D721Med (cell line): ENCODE data around the gene AQP12B.

ENCODE experiments used
- DNase-seq: peaks from one replicate; pipeline ENCODE4 v3.0.0; 2011; ENCODE audit warnings: low spot score; ENCODE audit not compliant: insufficient read length
- FAIRE-seq: peaks from 2 replicates; lab custom pipeline; 2011; peaks lifted over from hg19 to GRCh38; lab: Jason Lieb, UNC
- TF ChIP-seq, protein P1 (sequence below): IDR thresholded peaks from 2 replicates; pipeline ENCODE4 v1.5.1; 2012; ENCODE audit warnings: mild to moderate bottlenecking, control low read depth; ENCODE audit not compliant: insufficient read depth; ENCODE audit errors: missing control alignments

The AQP12B gene

DNA sequence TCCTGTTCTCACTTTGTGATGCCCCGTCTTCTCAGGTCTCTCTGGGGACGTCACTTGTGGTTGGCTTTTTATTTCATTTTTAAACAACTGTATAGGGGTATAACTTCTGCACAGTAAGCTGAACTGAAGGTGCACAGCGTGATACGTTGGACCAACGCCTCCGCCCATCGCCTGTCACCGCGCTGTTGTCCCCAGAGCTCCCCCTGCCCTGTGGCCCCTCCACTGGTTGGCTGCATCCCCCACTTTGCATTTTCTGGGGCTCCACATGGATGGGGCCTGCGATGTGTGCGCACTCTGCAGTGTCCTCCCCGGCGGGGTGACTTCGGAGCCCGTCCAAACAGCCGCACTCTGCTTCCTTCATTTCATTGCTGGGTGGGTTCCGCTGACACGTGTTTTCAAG lies 43.1 kb downstream of the AQP12B start:
- FAIRE-seq (no peak), DNase-seq (no peak)
- TF ChIP-seq, protein P1, sequence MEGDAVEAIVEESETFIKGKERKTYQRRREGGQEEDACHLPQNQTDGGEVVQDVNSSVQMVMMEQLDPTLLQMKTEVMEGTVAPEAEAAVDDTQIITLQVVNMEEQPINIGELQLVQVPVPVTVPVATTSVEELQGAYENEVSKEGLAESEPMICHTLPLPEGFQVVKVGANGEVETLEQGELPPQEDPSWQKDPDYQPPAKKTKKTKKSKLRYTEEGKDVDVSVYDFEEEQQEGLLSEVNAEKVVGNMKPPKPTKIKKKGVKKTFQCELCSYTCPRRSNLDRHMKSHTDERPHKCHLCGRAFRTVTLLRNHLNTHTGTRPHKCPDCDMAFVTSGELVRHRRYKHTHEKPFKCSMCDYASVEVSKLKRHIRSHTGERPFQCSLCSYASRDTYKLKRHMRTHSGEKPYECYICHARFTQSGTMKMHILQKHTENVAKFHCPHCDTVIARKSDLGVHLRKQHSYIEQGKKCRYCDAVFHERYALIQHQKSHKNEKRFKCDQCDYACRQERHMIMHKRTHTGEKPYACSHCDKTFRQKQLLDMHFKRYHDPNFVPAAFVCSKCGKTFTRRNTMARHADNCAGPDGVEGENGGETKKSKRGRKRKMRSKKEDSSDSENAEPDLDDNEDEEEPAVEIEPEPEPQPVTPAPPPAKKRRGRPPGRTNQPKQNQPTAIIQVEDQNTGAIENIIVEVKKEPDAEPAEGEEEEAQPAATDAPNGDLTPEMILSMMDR: no peak

DNA sequence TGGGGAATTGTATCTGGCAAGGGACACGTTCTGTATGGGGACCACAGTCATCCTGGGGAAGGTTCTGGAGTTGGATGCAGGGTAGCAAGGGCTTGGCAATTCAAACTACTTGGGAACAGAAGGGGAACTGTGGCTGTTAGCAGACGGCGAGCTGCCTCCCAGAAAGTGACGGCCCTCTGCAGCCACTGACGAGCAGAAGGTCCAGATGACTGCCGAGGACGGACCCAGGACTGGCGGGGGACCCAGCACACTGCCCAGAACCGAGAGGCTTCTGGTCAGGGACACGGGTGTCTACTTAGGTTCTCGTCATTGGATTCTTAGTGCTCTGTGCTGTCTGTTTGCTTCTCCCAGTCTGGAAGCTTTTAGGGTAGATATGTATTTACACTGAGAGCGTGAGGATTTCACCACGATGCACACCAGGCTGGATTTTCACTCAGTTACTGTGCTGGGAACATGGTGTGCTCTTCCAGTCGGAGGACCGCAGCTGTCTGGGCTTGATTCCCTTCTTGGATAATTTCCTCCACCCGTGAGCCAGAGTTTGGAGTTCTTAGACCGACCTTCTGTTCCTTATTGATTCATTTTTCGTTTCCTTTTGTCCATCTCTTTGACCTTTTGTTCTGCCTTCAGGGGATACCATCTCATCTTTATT lies 44.0 kb downstream of the AQP12B start:
- no peak for FAIRE-seq

DNA sequence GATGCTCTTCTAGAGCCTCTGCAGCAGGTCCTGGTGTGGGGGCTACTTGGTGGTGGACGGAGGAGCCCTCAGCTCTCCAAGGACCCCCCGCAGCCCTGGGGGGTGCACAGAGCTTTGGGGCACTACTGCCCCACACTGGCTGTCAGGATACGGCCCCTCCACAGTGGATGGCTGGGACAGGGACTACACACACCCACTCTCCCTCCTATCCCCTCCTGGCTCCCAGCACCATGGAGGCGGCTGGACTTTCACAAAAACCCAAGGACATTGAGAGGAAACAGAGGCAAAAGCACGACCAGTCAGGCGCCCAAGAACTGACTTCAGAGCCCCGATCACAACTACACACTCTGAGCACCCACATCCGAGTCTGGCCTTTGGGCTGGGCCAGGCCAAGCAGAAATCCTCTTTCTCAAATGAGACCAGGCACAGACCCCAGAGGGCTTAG lies 44.8 kb downstream of the AQP12B start:
- FAIRE-seq (no peak), DNase-seq (no peak)
- TF ChIP-seq, protein P1: no peak

More for the DNA sequence above, 44.0 kb downstream of the AQP12B start:
- TF ChIP-seq, protein P1: no peak
- no peak for DNase-seq

DNA sequence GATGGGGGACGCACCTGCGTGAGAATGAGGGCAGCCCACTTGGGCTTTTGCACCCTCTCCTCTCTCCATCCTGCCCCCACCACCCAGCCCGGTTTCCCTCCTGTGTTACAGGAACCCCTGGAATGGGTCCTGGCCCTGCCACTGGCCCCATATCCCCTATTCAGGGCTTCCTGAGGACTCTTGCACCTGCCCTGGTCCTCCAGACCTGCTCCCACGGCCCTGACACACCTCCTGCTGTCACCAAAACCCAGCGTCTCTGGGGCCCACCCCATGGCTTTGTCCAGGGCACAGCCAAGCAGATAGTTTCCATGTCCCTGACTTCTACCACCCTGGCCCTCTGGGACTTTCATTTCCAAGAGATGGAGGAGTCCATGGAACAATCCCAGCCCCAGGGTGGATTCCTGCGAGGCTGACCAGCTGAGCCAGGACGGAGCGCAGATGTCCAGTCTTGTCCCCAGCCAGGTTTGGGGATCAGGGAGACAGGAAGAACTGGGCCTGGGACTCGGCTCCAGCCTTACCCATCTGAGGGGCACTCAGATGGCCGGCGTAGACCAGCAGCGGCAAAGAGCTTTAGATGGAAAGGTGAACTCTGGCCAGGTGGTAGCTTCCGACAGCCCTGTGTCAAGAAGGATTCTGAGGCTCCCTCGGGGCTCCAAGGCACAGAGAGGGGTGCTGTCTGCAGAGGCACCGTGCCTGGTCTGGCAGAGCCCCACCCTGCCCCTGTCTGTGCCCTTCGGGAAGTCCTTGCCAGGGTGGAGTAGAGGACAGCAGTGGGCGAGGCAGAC lies 45.4 kb downstream of the AQP12B start:
- FAIRE-seq (no peak), DNase-seq (no peak)
- TF ChIP-seq, protein P1: no peak

DNA sequence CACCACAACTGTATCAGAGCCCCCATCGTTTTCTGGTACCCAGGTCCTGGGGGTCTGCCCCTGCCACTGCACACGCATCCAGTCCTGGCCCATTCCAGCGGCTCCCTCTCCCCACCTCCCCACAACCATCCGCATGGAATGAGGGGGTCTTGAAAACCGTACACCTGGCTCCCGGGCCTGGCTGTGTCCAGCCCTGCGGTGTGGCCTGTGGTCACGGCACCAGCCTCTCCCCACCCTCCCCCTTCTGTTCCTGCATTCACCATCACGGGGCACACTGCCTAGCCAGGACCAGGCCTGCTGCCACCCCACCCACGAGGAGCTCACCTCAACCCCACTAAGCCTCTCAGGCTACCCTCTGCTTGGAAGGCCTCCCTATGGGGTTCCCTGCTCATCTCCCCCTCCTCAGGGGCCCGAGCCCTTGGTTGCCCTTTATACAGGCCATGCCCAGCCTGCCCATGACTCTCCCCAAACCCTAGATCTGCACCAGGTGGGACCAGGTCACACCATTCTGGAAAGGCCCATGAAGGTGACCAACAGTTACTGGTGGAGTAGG lies 46.0 kb downstream of the AQP12B start:
- DNase-seq (no peak), FAIRE-seq (no peak)
- TF ChIP-seq, protein P1: no peak

DNA sequence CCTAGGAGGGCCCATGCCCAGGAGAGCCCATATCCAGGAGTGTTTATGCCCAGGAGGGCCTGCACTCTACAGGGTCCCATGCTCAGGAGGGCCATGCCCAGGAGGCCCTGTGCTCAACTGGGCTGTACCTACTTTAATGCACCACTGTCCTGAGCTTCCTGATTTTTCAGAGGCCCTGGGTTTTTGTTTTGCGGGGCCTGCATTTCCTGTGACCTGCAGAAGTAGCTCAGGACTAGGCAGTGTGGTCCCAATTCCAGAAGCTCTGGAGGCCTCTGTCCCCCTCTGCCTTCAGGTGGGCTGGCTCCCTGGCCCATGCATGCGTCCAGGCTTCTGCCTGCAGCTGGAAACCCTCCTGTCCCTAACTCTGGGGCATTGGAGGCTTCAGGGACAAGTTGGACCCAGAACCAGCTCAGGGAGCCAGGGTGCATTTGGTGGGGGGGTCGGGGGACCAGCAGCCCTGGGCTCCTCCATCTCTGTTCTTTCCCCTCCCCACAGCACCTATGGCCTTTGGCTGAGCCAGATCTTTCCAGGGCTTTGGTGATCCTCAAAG lies 46.6 kb downstream of the AQP12B start:
- no peak for DNase-seq
- no peak for FAIRE-seq
- TF ChIP-seq, protein P1: no peak
